Stimulated activated CD8-positive, alpha-beta memory T cell treated with anti-CD3 and anti-CD28 coated beads, Interleukin-2, amount 100 ng/mL, for 1 hour (primary cell): ENCODE results near the gene FGD3.

Experiments
- DNase-seq, 2 donors: peaks; one replicate each; pipeline ENCODE4 v3.0.0-alpha.2; 2020; ENCODE audit warnings: low read depth in 2 of 2

Gene FGD3

GRCh38 chr9:93027750-93028149 is 80.4 kb downstream of the FGD3 start:
- DNase-seq: no peak

GRCh38 chr9:93028448-93029006 is 81.2 kb downstream of the FGD3 start:
- DNase-seq: peak; percentile 31 to 43

GRCh38 chr9:93030642-93031628 is 83.6 kb downstream of the FGD3 start:
- DNase-seq: no peak

- no peak for DNase-seq
These were observed 84.5 kb downstream of the FGD3 start for GRCh38 chr9:93031629-93032430.

- DNase-seq: no peak
These were observed 85.2 kb downstream of the FGD3 start for GRCh38 chr9:93032545-93032944.

GRCh38 chr9:93033531-93033930 is 86.2 kb downstream of the FGD3 start:
- no peak for DNase-seq

- no peak for DNase-seq
These were observed 87.9 kb downstream of the FGD3 start for GRCh38 chr9:93035106-93035660.

- no peak for DNase-seq
These were observed 88.6 kb downstream of the FGD3 start for GRCh38 chr9:93035821-93036351.

- no peak for DNase-seq
These were observed 89.7 kb downstream of the FGD3 start for GRCh38 chr9:93036887-93037475.

GRCh38 chr9:93037476-93037971 is 90.2 kb downstream of the FGD3 start:
- no peak for DNase-seq

- no peak for DNase-seq
These were observed 91.6 kb downstream of the FGD3 start for GRCh38 chr9:93038918-93039317.

- no peak for DNase-seq
These were observed 92.1 kb downstream of the FGD3 start for GRCh38 chr9:93039456-93039855.

GRCh38 chr9:93039976-93040375 is 92.7 kb downstream of the FGD3 start:
- no peak for DNase-seq

GRCh38 chr9:93040409-93040808 is 93.1 kb downstream of the FGD3 start:
- no peak for DNase-seq

- DNase-seq: no peak
These were observed 93.9 kb downstream of the FGD3 start for GRCh38 chr9:93041108-93041802.

- DNase-seq: no peak
These were observed 95.8 kb downstream of the FGD3 start for GRCh38 chr9:93043122-93043521.

GRCh38 chr9:93045521-93045920 is 98.2 kb downstream of the FGD3 start:
- no peak for DNase-seq

- DNase-seq: no peak
These were observed 101.5 kb downstream of the FGD3 start for GRCh38 chr9:93048566-93049448.

GRCh38 chr9:93049491-93049890 is 102.2 kb downstream of the FGD3 start:
- no peak for DNase-seq

- DNase-seq: no peak
These were observed 102.9 kb downstream of the FGD3 start for GRCh38 chr9:93050231-93050630.
